KOPT-K1 (cell line): Measurements from ENCODE around the gene NTRK2.

Source experiments
- H3K27ac ChIP-seq: fragments of 200-600 bp; sonication (generic); 2 replicates; pipeline ENCODE4 v1.5.1; 2016; ENCODE audit warnings: antibody characterized with exemption, mild to moderate bottlenecking, low read depth, low read length; ENCODE audit not compliant: poor library complexity, severe bottlenecking
- H3K36me3 ChIP-seq: fragments of 200-600 bp; sonication (generic); 2 replicates; pipeline ENCODE4 v1.5.1; 2017; ENCODE audit warnings: antibody characterized with exemption, mild to moderate bottlenecking, low read length, moderate library complexity; ENCODE audit not compliant: insufficient read depth
- H3K9me3 ChIP-seq: fragments of 200-600 bp; sonication (generic); 2 replicates; pipeline ENCODE4 v1.5.1; 2017; ENCODE audit warnings: antibody characterized with exemption, low read length, mild to moderate bottlenecking; ENCODE audit not compliant: insufficient read depth, poor library complexity, severe bottlenecking

NTRK2 gene

GRCh38 chr9:84866396-84867175 lies 197.1 kb downstream of the NTRK2 start:
- H3K36me3 ChIP-seq = no peaks in the 10 kb centered on the region
- no peaks in the 10 kb centered on the region for H3K9me3 ChIP-seq
- H3K27ac ChIP-seq = no peak overlapping the region

GRCh38 chr9:84867186-84867585 lies 197.7 kb downstream of the NTRK2 start:
- H3K9me3 ChIP-seq = no peaks in the 10 kb centered on the region
- no peak overlapping the region for H3K27ac ChIP-seq
- H3K36me3 ChIP-seq = no peaks in the 10 kb centered on the region

DNA sequence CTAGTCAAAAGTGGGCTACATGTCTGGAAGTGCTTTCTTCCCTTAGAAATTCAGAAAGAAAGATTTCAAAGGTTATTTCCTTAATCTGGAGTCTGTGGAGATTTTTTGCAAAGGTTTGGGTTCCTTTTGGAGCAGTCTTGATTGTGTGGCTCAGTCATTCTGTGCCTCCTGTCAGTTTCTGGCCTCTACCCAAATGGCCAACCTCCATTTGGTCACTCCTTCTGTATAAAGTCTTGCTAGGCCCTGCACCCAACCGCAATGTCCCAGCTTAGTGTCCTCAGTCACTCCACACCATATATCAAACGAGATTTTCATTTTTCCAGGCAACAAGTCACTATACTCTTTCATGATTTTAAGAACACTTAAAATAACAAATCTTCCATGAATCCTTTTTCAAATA lies 199.6 kb downstream of the NTRK2 start:
- Histone ChIP-seq H3K9me3 (no peaks in the 10 kb centered on the region), H3K36me3 (no peaks in the 10 kb centered on the region), H3K27ac (no peak overlapping the region)

DNA sequence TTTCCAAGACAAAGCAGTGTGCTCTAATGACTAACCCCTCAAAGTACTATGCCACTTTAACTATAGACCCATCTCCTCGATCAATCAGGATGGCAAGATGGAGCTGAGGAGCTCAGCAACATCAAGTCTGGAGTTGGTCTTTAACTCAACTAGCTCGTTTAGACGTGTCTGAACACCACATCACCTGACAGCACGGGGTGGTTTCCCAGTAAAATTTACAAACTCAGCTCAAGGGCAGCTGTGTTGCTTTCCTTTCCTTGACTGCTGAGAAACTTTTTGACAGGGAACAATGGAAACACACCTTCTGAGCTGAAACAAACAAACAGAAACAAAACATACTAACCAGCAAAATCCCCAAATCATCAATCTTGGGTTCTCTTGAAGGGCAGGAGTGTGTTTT lies 202.5 kb downstream of the NTRK2 start:
- no peaks in the 10 kb centered on the region for H3K9me3 ChIP-seq
- H3K27ac ChIP-seq = no peak overlapping the region
- H3K36me3 ChIP-seq = no peaks in the 10 kb centered on the region

DNA sequence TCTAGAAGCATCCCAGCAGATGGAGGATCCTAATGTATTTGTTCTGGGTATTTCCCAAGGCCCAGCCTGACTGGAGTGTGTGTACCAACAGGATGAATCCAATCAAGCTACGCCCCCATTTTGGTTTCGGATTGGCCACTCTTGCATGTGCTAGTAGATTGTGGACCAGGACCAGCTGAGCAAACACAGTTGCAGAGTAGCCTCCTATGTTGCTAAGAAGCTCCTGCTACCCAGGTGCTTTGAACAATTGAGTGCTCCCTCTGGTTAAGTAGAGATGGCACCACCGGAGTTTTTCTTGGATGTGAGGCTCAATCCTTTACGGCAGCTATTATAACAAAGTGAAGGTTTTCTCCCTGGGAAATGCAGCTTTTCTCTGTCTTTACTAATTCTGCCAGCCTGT lies 204.5 kb downstream of the NTRK2 start:
- no peaks in the 10 kb centered on the region for H3K36me3 ChIP-seq
- H3K27ac ChIP-seq = no peak overlapping the region
- H3K9me3 ChIP-seq = no peaks in the 10 kb centered on the region

DNA sequence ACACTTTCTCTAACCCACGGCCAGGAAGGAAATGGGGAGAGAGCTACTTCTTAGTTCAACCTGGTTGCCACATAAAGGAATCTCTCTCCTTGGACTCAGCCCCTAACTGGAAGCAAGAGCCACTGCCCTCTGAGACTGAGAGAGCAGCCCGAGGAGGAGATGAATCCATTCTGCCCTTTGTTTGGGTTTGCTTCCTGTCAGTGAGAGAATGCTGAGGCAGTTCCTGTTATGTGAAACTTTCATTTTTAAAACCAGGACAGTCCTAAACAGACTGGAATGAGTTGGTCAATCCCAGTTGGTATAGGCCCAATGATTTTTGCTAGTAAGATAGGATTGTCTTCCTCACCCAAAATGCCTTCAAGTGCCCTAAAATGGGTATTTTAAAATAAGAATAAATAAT lies 205.1 kb downstream of the NTRK2 start:
- Histone ChIP-seq H3K27ac (no peak overlapping the region), H3K9me3 (no peaks in the 10 kb centered on the region), H3K36me3 (no peaks in the 10 kb centered on the region)

- no peaks in the 10 kb centered on the region for H3K36me3 ChIP-seq
- H3K27ac ChIP-seq = no peak overlapping the region
- no peaks in the 10 kb centered on the region for H3K9me3 ChIP-seq
Measured at GRCh38 chr9:84875193-84875592, 205.7 kb downstream of the NTRK2 start.

GRCh38 chr9:84879631-84880030 lies 210.1 kb downstream of the NTRK2 start:
- no peak overlapping the region for H3K27ac ChIP-seq

GRCh38 chr9:84880835-84881234 lies 211.3 kb downstream of the NTRK2 start:
- no peaks in the 10 kb centered on the region for H3K36me3 ChIP-seq
- no peak overlapping the region for H3K27ac ChIP-seq
- no peaks in the 10 kb centered on the region for H3K9me3 ChIP-seq

More at GRCh38 chr9:84879631-84880030, 210.1 kb downstream of the NTRK2 start:
- Histone ChIP-seq H3K36me3 (no peaks in the 10 kb centered on the region), H3K9me3 (no peaks in the 10 kb centered on the region)

DNA sequence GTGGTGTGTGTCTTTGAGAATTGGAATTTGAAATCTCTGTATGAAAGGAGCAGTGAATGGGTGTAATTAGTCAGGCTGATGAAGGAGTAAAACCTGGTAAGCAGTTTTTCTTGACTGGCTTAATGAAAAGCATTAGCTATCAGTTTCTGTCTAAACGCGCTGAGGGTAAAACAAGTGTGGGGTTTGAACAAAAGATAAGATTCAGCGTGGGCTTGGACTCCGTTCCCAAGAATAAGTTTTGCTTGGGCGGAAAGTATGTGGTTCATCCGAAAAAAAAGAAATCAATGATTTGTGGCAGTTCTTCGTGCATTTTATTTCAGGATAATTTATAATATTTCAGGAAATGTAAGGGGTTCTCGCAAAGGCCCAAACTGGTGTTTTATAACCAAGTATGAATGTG lies 217.3 kb downstream of the NTRK2 start:
- no peak overlapping the region for H3K27ac ChIP-seq
- no peaks in the 10 kb centered on the region for H3K9me3 ChIP-seq
- H3K36me3 ChIP-seq = no peaks in the 10 kb centered on the region

GRCh38 chr9:84891924-84892323 lies 222.4 kb downstream of the NTRK2 start:
- Histone ChIP-seq H3K36me3 (no peaks in the 10 kb centered on the region), H3K27ac (no peak overlapping the region), H3K9me3 (no peaks in the 10 kb centered on the region)

- no peak overlapping the region for H3K27ac ChIP-seq
- H3K36me3 ChIP-seq = no peaks in the 10 kb centered on the region
- no peaks in the 10 kb centered on the region for H3K9me3 ChIP-seq
Measured at GRCh38 chr9:84893419-84894128, 224.0 kb downstream of the NTRK2 start.

- H3K9me3 ChIP-seq = no peaks in the 10 kb centered on the region
- H3K27ac ChIP-seq = no peak overlapping the region
- no peaks in the 10 kb centered on the region for H3K36me3 ChIP-seq
Measured at GRCh38 chr9:84894859-84895258, 225.3 kb downstream of the NTRK2 start.

- Histone ChIP-seq H3K27ac (no peak overlapping the region), H3K9me3 (no peaks in the 10 kb centered on the region), H3K36me3 (no peaks in the 10 kb centered on the region)
Measured at GRCh38 chr9:84897362-84898094, 228.0 kb downstream of the NTRK2 start.

DNA sequence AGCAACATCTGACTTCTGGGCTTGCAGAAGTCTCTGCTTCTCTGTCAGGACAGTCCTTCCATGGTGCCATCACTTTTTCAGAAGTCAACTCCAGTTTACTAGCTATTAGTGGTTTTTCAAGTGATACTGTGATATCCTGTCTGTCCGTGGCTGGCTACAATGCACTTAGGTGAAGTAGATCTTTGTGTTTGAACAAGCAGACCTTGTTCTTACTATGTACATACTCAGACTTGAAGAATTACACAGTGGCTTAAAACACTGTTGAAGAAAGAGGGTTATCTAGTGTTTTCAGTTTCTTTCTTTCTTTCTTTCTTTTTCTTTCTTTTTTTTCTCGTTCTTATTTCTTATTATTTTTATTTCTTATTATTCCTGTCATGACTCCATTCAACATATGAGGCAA lies 228.7 kb downstream of the NTRK2 start:
- Histone ChIP-seq H3K36me3 (no peaks in the 10 kb centered on the region), H3K27ac (no peak overlapping the region)

More for the DNA sequence above, 228.7 kb downstream of the NTRK2 start:
- no peaks in the 10 kb centered on the region for H3K9me3 ChIP-seq
